OCI-LY1 (cell line): ENCODE data around the gene RAET1G.

Source experiments
- H2AFZ ChIP-seq: fragments of 200-600 bp; sonication (generic), shearing (Covaris generic); 2 replicates; pipeline ENCODE4 v1.6.0; 2014; ENCODE audit warnings: antibody characterized with exemption, mild to moderate bottlenecking, low read length
- H3F3A ChIP-seq: fragments of 200-600 bp; sonication (generic), shearing (Covaris generic); 2 replicates; pipeline ENCODE4 v1.6.0; 2014; ENCODE audit warnings: mild to moderate bottlenecking, antibody characterized with exemption, low read length, moderate library complexity; ENCODE audit not compliant: insufficient read depth
- H3K27ac ChIP-seq: fragments of 200-600 bp; sonication (generic); 2 replicates; pipeline ENCODE4 v1.5.1; 2014; ENCODE audit warnings: low read length, mixed run types, mild to moderate bottlenecking, low read depth; ENCODE audit not compliant: poor library complexity, severe bottlenecking
- H3K27me3 ChIP-seq: fragments of 200-600 bp; sonication (generic); 2 replicates; pipeline ENCODE4 v1.6.0; 2014; ENCODE audit warnings: antibody characterized with exemption, mild to moderate bottlenecking, low read length, moderate library complexity; ENCODE audit not compliant: insufficient read depth
- H3K36me3 ChIP-seq: fragments of 200-600 bp; sonication (generic); 2 replicates; pipeline ENCODE4 v1.6.1; 2014; ENCODE audit warnings: mild to moderate bottlenecking, antibody characterized with exemption, low read length, moderate library complexity, mixed read lengths; ENCODE audit not compliant: insufficient read depth
- H3K4me1 ChIP-seq: fragments of 200-600 bp; sonication (generic); 2 replicates; pipeline ENCODE4 v1.5.1; 2014; ENCODE audit warnings: mild to moderate bottlenecking, low read length, moderate library complexity; ENCODE audit not compliant: insufficient read depth, severe bottlenecking
- H3K4me2 ChIP-seq: fragments of 200-600 bp; sonication (generic), shearing (Covaris generic); 2 replicates; pipeline ENCODE4 v1.6.1; 2014; ENCODE audit warnings: low read length
- H3K4me3 ChIP-seq: fragments of 200-600 bp; sonication (generic); 2 replicates; pipeline ENCODE4 v1.5.1; 2014; ENCODE audit warnings: low read length, low read depth, mild to moderate bottlenecking, mixed read lengths; ENCODE audit not compliant: poor library complexity, severe bottlenecking
- H3K79me2 ChIP-seq: fragments of 200-600 bp; shearing (Covaris generic); 2 replicates; pipeline ENCODE4 v1.6.1; 2016; ENCODE audit warnings: mixed run types, low read length, mixed read lengths; ENCODE audit not compliant: insufficient read depth
- H3K9ac ChIP-seq: fragments of 200-600 bp; sonication (generic), shearing (Covaris generic); 2 replicates; pipeline ENCODE4 v1.6.1; 2014; ENCODE audit warnings: mild to moderate bottlenecking, low read length, mixed read lengths
- H3K9me2 ChIP-seq: fragments of 200-600 bp; sonication (generic), shearing (Covaris generic); 2 replicates; pipeline ENCODE4 v1.6.1; 2014; ENCODE audit warnings: low read depth, mild to moderate bottlenecking, low read length, mixed read lengths
- H3K9me3 ChIP-seq: fragments of 200-600 bp; shearing (Covaris generic); 2 replicates; pipeline ENCODE4 v1.6.1; 2014; ENCODE audit warnings: low read length, mixed read lengths
- H4K20me1 ChIP-seq: fragments of 200-600 bp; sonication (generic), shearing (Covaris generic); 2 replicates; pipeline ENCODE4 v1.6.0; 2016; ENCODE audit warnings: mild to moderate bottlenecking, low read length; ENCODE audit not compliant: insufficient read depth
- CTCF ChIP-seq: fragments of 200-600 bp; sonication (generic), shearing (Covaris generic); IDR thresholded peaks from 2 replicates; pipeline ENCODE4 v1.5.1; 2017; ENCODE audit warnings: mild to moderate bottlenecking, antibody characterized with exemption, low read length, moderate library complexity, mixed read lengths
- EZH2 ChIP-seq: fragments of 200-600 bp; sonication (generic), shearing (Covaris generic); IDR thresholded peaks from 2 replicates; pipeline ENCODE4 v1.8.0; 2017; ENCODE audit warnings: borderline replicate concordance, mixed run types, mild to moderate bottlenecking, antibody characterized with exemption, low read length, moderate library complexity, mixed read lengths

Gene RAET1G

GRCh38 chr6:149905911-149906371 is 17.0 kb downstream of the RAET1G start:
- TF ChIP-seq EZH2 (no peak), CTCF (no peak)
- no peak overlapping the region for H3K9ac ChIP-seq
- no peaks in the 10 kb centered on the region for H4K20me1 ChIP-seq
- H3K4me2 ChIP-seq: no peak overlapping the region
- H3K79me2 ChIP-seq: no peaks in the 10 kb centered on the region
- H3K9me3 ChIP-seq: no peaks in the 10 kb centered on the region
- H3K4me1 ChIP-seq: no peaks in the 10 kb centered on the region
- H3K9me2 ChIP-seq: no peaks in the 10 kb centered on the region
- H3K4me3 ChIP-seq: no peak overlapping the region
- no peak overlapping the region for H2AFZ ChIP-seq
- no peaks in the 10 kb centered on the region for H3K36me3 ChIP-seq
- H3K27me3 ChIP-seq: no peaks in the 10 kb centered on the region; the same call in 1 of the 2 replicates
- H3K27ac ChIP-seq: no peak overlapping the region
- H3F3A ChIP-seq: no peaks in the 10 kb centered on the region

- Histone ChIP-seq H3K27ac (no peak overlapping the region), H3F3A (no peaks in the 10 kb centered on the region), H4K20me1 (no peaks in the 10 kb centered on the region), H3K27me3 (no peaks in the 10 kb centered on the region; the same call in 1 of the 2 replicates), H3K9me3 (no peaks in the 10 kb centered on the region), H3K9me2 (no peaks in the 10 kb centered on the region), H3K4me1 (no peaks in the 10 kb centered on the region), H3K79me2 (no peaks in the 10 kb centered on the region), H3K4me3 (no peak overlapping the region), H2AFZ (no peak overlapping the region), H3K36me3 (no peaks in the 10 kb centered on the region), H3K4me2 (no peak overlapping the region), H3K9ac (no peak overlapping the region)
- TF ChIP-seq CTCF: no peak
- no peak for TF ChIP-seq EZH2
Measured at GRCh38 chr6:149905371-149905910, 17.5 kb downstream of the RAET1G start.

- Histone ChIP-seq H3K27me3 (no peaks in the 10 kb centered on the region; the same call in 1 of the 2 replicates), H3K79me2 (no peaks in the 10 kb centered on the region), H3K4me3 (no peak overlapping the region), H3K9me2 (no peaks in the 10 kb centered on the region), H3K36me3 (no peaks in the 10 kb centered on the region), H3F3A (no peaks in the 10 kb centered on the region), H3K4me2 (no peak overlapping the region), H4K20me1 (no peaks in the 10 kb centered on the region), H3K9ac (no peak overlapping the region), H3K4me1 (no peaks in the 10 kb centered on the region), H3K9me3 (no peaks in the 10 kb centered on the region), H3K27ac (no peak overlapping the region), H2AFZ (no peak overlapping the region)
- no peak for TF ChIP-seq EZH2
Measured at GRCh38 chr6:149904661-149905370, 18.1 kb downstream of the RAET1G start.
